ENCODE measurements around the gene PTPRO. TPM values are rescaled to one million over a fixed set of nuclear protein-coding genes. Genes with fewer than 3 reads are reported as not detected.
"Not testable (repeated sequence)": the region's sequence is repeated elsewhere in the genome, so short reads cannot be mapped to it uniquely, and the experiment has no call there.

PTPRO gene
- total RNA-seq, 1 donor from 2014 or later = 8.3 TPM

GRCh38 chr12:15597125-15597830 is 275.0 kb downstream of the PTPRO start:
- intact Hi-C loops (cut with micrococcal nuclease) = no loop called here

- intact Hi-C loops (cut with micrococcal nuclease) = no loop called here
Observed at GRCh38 chr12:15599266-15600037, 277.1 kb downstream of the PTPRO start.

- intact Hi-C loops (cut with micrococcal nuclease) = no loop called here
Observed at GRCh38 chr12:15600223-15600935, 278.1 kb downstream of the PTPRO start.

- intact Hi-C loops (cut with micrococcal nuclease) = no loop called here
Observed at GRCh38 chr12:15601210-15601800, 279.0 kb downstream of the PTPRO start.

GRCh38 chr12:15602051-15602672 is 279.9 kb downstream of the PTPRO start:
- intact Hi-C loops (cut with micrococcal nuclease) = no loop called here

GRCh38 chr12:15603474-15604085 is 281.3 kb downstream of the PTPRO start:
- intact Hi-C loops (cut with micrococcal nuclease) = no loop called here

GRCh38 chr12:15605881-15606590 is 283.7 kb downstream of the PTPRO start:
- intact Hi-C loops (cut with micrococcal nuclease) = no loop called here

GRCh38 chr12:15608406-15608805 is 286.1 kb downstream of the PTPRO start:
- intact Hi-C loops (cut with micrococcal nuclease) = no loop called here

- intact Hi-C loops (cut with micrococcal nuclease) = no loop called here
Observed at GRCh38 chr12:15608941-15609340, 286.6 kb downstream of the PTPRO start.

GRCh38 chr12:15613981-15614380 is 291.7 kb downstream of the PTPRO start:
- intact Hi-C loops (cut with micrococcal nuclease) = no loop called here

- intact Hi-C loops (cut with micrococcal nuclease) = not testable (repeated sequence)
Observed at GRCh38 chr12:15616495-15616894, 294.2 kb downstream of the PTPRO start.

GRCh38 chr12:15620741-15621539 is 298.6 kb downstream of the PTPRO start:
- intact Hi-C loops (cut with micrococcal nuclease) = no loop called here

- intact Hi-C loops (cut with micrococcal nuclease) = no loop called here
Observed at GRCh38 chr12:15625075-15625474, 302.8 kb downstream of the PTPRO start.

- intact Hi-C loops (cut with micrococcal nuclease) = no loop called here
Observed at GRCh38 chr12:15627995-15628945, 306.0 kb downstream of the PTPRO start.

GRCh38 chr12:15629108-15629507 is 306.8 kb downstream of the PTPRO start:
- intact Hi-C loops (cut with micrococcal nuclease) = no loop called here

- intact Hi-C loops (cut with micrococcal nuclease) = no loop called here
Observed at GRCh38 chr12:15629761-15630160, 307.5 kb downstream of the PTPRO start.

GRCh38 chr12:15631007-15631715 is 308.9 kb downstream of the PTPRO start:
- intact Hi-C loops (cut with micrococcal nuclease) = no loop called here

- intact Hi-C loops (cut with micrococcal nuclease) = no loop called here
Observed at GRCh38 chr12:15632708-15633107, 310.4 kb downstream of the PTPRO start.
